ENCODE data around the gene CRIM1. TPM values are rescaled to one million over a fixed set of nuclear protein-coding genes. Genes with fewer than 3 reads are reported as not detected.

Gene CRIM1
- total RNA-seq, 1 experiment from 2014 or later = 24.1 TPM

GRCh38 chr2:36373149-36373926 lies 17.8 kb downstream of the CRIM1 start:
- no peak overlapping the region for H3K4me3 Mint-ChIP-seq
- H3K27me3 Mint-ChIP-seq (ENCODE audit: low read depth) = no peaks in the 10 kb centered on the region
- TF ChIP-seq ZNF281 (CRISPR knock-in tag; IDR thresholded peaks at IDR 0.05) = no peak
- TF ChIP-seq MAX (CRISPR knock-in tag; IDR thresholded peaks at IDR 0.05) = no peak
- no peak for TF ChIP-seq MLX (CRISPR knock-in tag; IDR thresholded peaks at IDR 0.05)
- no peak for TF ChIP-seq ZNF232 (CRISPR knock-in tag; IDR thresholded peaks at IDR 0.05)
- TF ChIP-seq PREB (CRISPR knock-in tag; IDR thresholded peaks at IDR 0.05; ENCODE audit: borderline replicate concordance) = no peak
- TF ChIP-seq ETV6 (CRISPR knock-in tag; IDR thresholded peaks at IDR 0.05) = no peak
- no peak for TF ChIP-seq GTF2I (CRISPR knock-in tag; conservative IDR thresholded peaks at IDR 0.05)
- no peak for TF ChIP-seq FOXP4 (CRISPR knock-in tag; IDR thresholded peaks at IDR 0.05)
- no peak for TF ChIP-seq AR (CRISPR knock-in tag; IDR thresholded peaks at IDR 0.05)
- TF ChIP-seq PRRX2 (CRISPR knock-in tag; IDR thresholded peaks at IDR 0.05) = no peak
- TF ChIP-seq HMGXB4 (CRISPR knock-in tag; IDR thresholded peaks at IDR 0.05) = no peak
- no peak for TF ChIP-seq ZNF219 (CRISPR knock-in tag; IDR thresholded peaks at IDR 0.05; ENCODE audit: borderline replicate concordance)
- no peak for TF ChIP-seq ERG (CRISPR knock-in tag; IDR thresholded peaks at IDR 0.05)
- no peak for TF ChIP-seq CBFB (CRISPR knock-in tag; IDR thresholded peaks at IDR 0.05; ENCODE audit: low read depth)
- TF ChIP-seq JAZF1 (CRISPR knock-in tag; IDR thresholded peaks at IDR 0.05) = no peak
- no peak for TF ChIP-seq MYBL2 (CRISPR knock-in tag; IDR thresholded peaks at IDR 0.05)
- no peak for TF ChIP-seq NR3C1 (CRISPR knock-in tag; conservative IDR thresholded peaks at IDR 0.05; ENCODE audit: low read depth)
- H3K36me3 Mint-ChIP-seq = no peaks in the 10 kb centered on the region; the same call in 1 of the 2 replicates
- ChIA-PET POLR2A (no interaction called here), CTCF (interaction anchor here (0.9 to 2.9 kb wide), 2 partner anchors 39 to 87 kb away, joined by 3 to 19 read pairs; no protein-coding TSS in a partner anchor)
- H3K4me1 Mint-ChIP-seq = peaks cover 99% of the 10 kb centered on the region
- H3K9me3 Mint-ChIP-seq = no peaks in the 10 kb centered on the region
- ATAC-seq (no peak), DNase-seq (ENCODE audit: low spot score) (no peak)
- peak overlapping the region; percentile 86; the same call in 1 of the 2 replicates for H3K27ac Mint-ChIP-seq
